ENCODE data around the gene KIRREL3. TPM values are rescaled to one million over a fixed set of nuclear protein-coding genes. Genes with fewer than 3 reads are reported as not detected.

The KIRREL3 gene
- total RNA-seq, 2 experiments from 2014 or later, result not detected

DNA sequence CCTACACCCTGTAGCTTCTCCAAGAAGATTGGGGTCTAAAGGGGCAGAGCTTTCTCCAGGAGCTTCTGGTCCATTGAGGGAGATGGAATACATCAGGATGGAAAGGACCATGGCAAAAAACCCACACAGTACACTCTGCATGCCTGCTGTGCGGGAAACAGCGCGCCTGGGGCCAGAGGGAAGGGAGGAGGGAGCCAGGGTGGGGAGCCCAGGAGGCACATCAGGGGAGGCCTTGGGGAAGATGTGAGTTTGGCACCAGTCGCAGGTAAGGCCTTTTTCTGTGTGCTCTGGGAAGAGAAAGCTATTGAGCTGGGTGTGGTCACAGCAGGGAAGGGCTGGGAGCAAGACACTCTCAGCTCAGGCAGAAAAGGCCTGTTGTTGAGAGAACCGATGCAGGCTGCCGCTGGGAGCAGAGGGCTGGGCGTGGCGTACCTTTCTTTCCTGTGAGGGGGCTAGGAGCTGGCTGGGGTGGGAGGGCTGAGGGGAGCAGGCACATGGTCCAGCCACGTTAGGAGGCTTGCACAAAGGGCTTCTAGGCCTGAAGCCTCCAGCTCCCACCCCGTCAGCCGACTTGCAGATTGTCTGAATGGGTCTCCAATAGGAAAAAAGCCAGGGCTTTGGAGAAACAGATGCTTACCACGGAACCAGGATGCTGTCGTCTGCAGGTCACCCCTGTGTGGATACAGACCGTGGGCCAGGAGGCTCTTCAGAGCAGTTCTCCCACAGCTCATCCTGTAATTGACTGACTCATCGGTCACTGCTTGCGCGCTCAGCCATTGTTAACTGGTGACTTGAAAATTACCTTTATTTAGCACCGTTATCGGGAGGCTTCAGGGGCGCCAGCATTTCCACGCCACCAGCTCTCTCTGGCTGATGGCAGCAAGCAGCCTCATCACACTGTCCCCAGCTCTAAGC, 407.8 kb downstream of the KIRREL3 start:
- Mint-ChIP-seq H3K27me3 (ENCODE audit: low read depth) (no peaks in the 10 kb centered on the region), H3K27ac (no peak overlapping the region), H3K4me3 (no peak overlapping the region), H3K36me3 (ENCODE audit: low read depth) (no peaks in the 10 kb centered on the region), H3K4me1 (ENCODE audit: low read depth) (no peaks in the 10 kb centered on the region), H3K9me3 (ENCODE audit: insufficient read depth) (no peaks in the 10 kb centered on the region)
- POLR2A ChIA-PET, result interaction anchor here (0.7 kb wide), 1 partner anchor 819 kb away, joined by 3 read pairs; no protein-coding TSS in a partner anchor
- ATAC-seq, result no peak
- DNase-seq, result no peak
- CTCF ChIA-PET, result no interaction called here

DNA sequence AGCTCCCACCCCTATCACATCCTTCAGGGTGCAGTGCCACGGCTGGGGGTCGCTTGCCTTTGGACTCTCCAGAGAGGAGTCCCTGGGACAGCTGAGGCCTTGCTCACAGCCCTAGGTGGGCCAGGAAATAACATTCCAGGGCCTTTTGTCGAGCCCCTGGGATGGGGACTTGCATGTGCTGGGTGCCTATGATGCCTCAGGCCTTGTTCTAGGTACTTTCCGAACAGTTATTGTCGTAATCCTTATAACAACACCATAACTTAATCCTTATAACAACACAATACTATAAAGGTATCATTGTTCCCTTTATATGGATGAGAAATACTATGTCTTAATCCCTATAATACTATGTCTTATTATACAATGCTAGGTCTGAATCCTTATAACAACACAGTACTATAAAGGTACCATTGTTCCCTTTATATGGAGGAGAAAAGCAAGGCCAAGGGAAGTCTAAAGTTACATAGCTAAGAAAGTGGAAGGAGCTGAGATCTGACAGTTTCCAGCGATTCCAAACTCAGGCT, 408.5 kb downstream of the KIRREL3 start:
- no peaks in the 10 kb centered on the region for H3K9me3 Mint-ChIP-seq (ENCODE audit: insufficient read depth)
- no peak for DNase-seq
- ChIA-PET CTCF (no interaction called here), POLR2A (interaction anchor here (0.7 kb wide), 1 partner anchor 819 kb away, joined by 3 read pairs; no protein-coding TSS in a partner anchor)
- no peaks in the 10 kb centered on the region for H3K36me3 Mint-ChIP-seq (ENCODE audit: low read depth)
- no peaks in the 10 kb centered on the region for H3K27me3 Mint-ChIP-seq (ENCODE audit: low read depth)
- no peak overlapping the region for H3K4me3 Mint-ChIP-seq
- no peaks in the 10 kb centered on the region for H3K4me1 Mint-ChIP-seq (ENCODE audit: low read depth)
- no peak overlapping the region for H3K27ac Mint-ChIP-seq
- ATAC-seq, result no peak

DNA sequence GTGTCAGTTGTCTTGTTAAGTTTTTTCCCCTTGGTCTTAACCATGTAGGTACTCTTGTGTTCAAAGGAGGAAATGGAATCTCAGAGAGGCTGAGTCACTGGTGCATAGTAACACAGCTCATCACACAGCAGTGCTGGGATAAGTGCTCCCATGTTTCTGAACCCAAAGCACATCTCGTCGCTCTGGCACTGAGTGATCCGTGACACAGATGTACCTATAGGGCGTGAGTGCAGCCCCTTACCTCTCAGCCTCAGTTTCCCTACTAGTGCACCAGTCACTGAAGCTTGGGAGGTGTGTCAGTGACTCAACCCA, 411.1 kb downstream of the KIRREL3 start:
- Mint-ChIP-seq H3K27me3 (ENCODE audit: low read depth) (no peaks in the 10 kb centered on the region), H3K36me3 (ENCODE audit: low read depth) (no peaks in the 10 kb centered on the region), H3K27ac (no peak overlapping the region), H3K9me3 (ENCODE audit: insufficient read depth) (no peaks in the 10 kb centered on the region), H3K4me3 (no peak overlapping the region), H3K4me1 (ENCODE audit: low read depth) (no peaks in the 10 kb centered on the region)
- DNase-seq, result no peak
- ChIA-PET POLR2A (no interaction called here), CTCF (interaction anchor here (0.9 kb wide), 1 partner anchor 18 kb away, joined by 3 read pairs; no protein-coding TSS in a partner anchor)
- no peak for ATAC-seq

DNA sequence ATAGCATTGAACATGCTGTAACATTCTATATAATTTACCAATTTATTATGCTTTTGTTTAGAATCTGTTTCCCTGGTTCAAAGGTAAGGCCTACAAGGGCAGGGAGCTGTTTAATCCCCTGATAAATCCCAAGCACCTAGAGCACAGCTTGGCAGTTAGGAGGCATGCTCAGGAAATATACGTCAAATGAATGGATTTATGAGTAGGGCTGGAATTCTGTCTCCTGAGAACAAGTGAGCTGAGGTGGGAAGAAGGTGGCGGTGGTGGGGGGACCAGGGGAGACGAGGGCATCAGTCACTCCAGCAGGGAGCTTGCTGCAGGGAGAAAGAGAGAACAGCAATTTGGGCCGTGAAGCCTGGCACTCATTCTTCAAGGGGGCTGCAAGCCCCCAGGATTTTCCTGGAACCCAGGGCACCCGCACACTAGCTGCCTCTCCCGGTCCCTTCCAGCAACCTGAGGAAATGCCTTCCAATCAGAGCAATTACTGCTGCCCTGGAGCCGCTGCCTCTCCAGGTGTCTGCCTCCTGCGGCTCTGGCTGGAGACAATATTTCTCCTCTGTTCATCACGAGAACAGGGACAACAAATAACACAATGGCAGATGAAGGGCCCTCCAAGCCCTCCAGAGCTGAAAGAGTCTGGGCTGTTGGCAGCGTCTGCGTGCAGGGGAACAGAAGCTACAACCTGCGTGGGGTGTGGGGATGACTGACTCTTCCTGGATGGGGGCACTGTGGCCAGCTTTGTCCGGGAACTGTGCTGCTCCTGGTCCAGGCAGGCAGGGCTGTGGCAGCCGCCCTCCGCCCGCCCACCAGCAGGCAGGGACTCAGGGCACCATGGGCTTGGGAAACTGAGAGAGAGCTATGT, 411.7 kb downstream of the KIRREL3 start:
- Mint-ChIP-seq H3K4me3 (no peak overlapping the region), H3K4me1 (ENCODE audit: low read depth) (no peaks in the 10 kb centered on the region), H3K27me3 (ENCODE audit: low read depth) (no peaks in the 10 kb centered on the region), H3K9me3 (ENCODE audit: insufficient read depth) (no peaks in the 10 kb centered on the region), H3K36me3 (ENCODE audit: low read depth) (no peaks in the 10 kb centered on the region), H3K27ac (no peak overlapping the region)
- POLR2A ChIA-PET, result no interaction called here
- DNase-seq (no peak), ATAC-seq (no peak)
- CTCF ChIA-PET, result no interaction called here

DNA sequence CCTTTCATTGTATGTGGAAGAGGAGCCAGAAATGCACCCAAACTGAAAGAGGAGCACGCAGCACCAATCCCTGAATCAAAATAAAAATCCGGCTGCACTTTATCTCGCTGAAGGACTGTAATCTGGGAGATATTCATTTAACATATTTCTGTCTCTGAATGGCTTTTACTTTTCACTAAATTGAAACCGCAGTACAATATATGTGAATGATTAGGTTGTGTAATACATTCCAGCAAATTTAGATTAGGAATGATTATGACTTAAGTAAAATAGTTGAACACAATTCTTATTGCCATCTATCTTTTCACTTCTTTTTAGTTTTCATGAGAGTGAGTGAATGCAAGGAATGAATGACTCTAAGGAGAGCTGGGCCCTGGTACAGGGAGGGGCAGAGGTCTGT, 413.0 kb downstream of the KIRREL3 start:
- DNase-seq, result no peak
- Mint-ChIP-seq H3K36me3 (ENCODE audit: low read depth) (no peaks in the 10 kb centered on the region), H3K27ac (no peak overlapping the region), H3K4me3 (no peak overlapping the region), H3K27me3 (ENCODE audit: low read depth) (no peaks in the 10 kb centered on the region), H3K4me1 (ENCODE audit: low read depth) (no peaks in the 10 kb centered on the region), H3K9me3 (ENCODE audit: insufficient read depth) (no peaks in the 10 kb centered on the region)
- no peak for ATAC-seq
- ChIA-PET POLR2A (interaction anchor here (0.6 kb wide), 1 partner anchor 51 kb away, joined by 4 read pairs; no protein-coding TSS in a partner anchor), CTCF (no interaction called here)

DNA sequence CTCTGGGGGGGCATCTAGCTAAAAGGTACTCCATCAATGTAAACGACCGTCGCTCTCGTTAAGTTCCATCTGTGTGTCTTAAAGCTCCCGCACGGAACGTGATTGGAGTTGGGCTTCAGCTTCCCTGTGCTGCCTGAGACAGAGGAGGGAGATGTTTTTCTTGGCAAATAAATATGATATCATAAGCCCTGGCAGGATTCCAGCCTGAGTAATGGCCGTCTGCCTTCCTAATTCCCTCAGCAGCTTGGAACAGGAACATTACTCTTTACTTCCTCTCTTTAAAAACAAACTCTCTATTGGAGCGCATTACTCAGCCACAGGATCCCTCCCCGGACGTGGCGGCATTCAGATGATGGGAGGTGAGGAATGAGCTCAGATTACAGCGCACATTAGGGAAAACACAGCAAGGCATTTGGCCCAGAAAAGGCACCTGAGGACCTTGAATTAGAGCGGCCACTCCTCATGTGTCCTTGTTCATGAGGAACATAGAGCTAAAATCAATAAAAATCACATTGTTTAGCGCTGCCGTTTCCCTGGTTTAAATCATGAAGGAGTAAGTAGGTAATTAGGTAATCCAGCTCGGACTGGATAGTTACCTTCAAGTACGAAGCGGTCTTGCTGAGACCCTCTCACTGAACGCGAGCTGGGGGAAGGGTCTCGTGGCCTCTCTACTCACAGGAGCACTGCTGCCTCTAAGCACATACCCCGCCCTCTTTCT, 414.6 kb downstream of the KIRREL3 start:
- H3K36me3 Mint-ChIP-seq (ENCODE audit: low read depth), result no peaks in the 10 kb centered on the region
- ATAC-seq, result no peak
- H3K27ac Mint-ChIP-seq, result no peak overlapping the region
- H3K9me3 Mint-ChIP-seq (ENCODE audit: insufficient read depth), result no peaks in the 10 kb centered on the region
- ChIA-PET CTCF (no interaction called here), POLR2A (no interaction called here)
- no peak for DNase-seq
- no peaks in the 10 kb centered on the region for H3K4me1 Mint-ChIP-seq (ENCODE audit: low read depth)
- no peak overlapping the region for H3K4me3 Mint-ChIP-seq
- H3K27me3 Mint-ChIP-seq (ENCODE audit: low read depth), result no peaks in the 10 kb centered on the region

DNA sequence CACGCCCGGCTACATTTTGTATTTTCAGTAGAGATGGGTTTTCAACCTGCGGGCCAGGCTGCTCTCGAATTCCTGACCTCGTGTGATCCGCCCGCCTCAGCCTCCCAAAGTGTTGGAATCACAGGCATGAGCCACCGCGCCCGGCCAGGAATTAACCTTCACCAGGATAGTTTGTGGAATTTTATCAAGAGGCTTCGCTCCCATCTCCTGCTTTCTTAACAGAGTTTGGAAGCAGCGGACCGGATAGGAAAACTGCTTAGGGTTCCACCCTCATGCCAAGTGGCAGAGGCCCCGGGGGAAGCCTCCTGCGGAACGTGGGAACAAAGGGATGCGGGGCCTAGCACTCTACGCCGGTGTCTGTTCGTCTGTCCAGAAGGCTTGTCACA, 415.2 kb downstream of the KIRREL3 start:
- Mint-ChIP-seq H3K9me3 (ENCODE audit: insufficient read depth) (no peaks in the 10 kb centered on the region), H3K36me3 (ENCODE audit: low read depth) (no peaks in the 10 kb centered on the region), H3K27me3 (ENCODE audit: low read depth) (no peaks in the 10 kb centered on the region), H3K4me3 (no peak overlapping the region), H3K27ac (no peak overlapping the region), H3K4me1 (ENCODE audit: low read depth) (no peaks in the 10 kb centered on the region)
- CTCF ChIA-PET, result no interaction called here
- POLR2A ChIA-PET, result no interaction called here
- no peak for DNase-seq
- no peak for ATAC-seq

DNA sequence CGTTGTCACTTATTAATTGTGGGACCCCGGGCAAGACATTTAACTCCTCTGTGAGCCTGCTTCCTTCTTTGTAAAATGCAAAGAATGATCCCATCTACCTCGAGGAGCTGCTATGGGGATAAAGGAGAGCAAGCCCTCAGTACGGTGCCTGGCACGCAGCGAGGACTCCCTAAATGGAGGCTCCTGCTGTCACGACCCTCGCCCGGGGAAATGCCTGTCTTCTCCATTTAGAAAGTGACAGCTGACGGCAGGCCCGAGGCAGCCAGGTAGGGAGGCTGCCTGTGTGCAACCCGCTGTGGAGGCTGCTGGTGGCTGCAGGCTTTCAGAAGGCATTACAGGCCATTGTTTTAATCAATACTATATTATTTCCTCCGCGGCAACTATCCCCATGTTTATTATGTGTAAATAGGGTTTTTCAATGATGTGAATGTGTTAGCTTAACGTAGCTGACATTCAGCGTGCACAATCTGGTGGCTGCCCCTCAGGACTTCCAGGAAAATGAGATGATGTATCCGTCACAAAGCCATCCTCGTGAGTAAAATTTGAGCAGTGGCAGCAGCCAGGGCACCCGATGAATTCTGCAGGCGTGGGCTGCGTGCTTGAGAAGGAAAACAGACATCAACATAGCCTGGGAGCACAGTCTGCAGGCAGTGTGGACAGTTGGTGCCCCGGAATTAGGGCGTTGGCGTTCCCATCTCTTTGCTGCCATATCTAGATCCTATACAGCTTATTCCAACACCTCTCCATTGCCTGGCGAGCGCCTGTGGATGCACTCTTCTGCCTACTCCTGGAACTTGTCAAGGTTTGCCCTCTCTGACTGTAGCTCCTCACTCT, 416.8 kb downstream of the KIRREL3 start:
- ChIA-PET POLR2A (no interaction called here), CTCF (no interaction called here)

DNA sequence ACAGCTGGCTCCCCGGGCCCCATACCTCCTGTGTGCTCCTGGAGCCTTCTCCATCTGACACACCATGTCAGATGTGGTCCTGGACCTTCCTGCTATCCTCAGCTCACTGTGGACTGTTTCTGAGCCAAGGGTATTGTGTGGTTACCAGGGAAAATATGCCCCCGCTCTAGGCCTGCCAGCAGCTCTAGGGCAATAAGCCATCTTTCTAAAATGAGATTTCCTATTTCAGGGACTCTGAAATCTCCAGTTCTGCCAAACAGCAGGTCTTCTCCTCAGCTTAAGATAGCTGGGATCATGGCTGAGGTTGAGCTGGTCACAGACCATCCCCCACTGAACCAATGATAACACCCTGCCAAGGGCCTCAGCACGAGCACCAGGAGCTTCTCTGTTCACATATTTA, 417.5 kb downstream of the KIRREL3 start:
- ChIA-PET CTCF (no interaction called here), POLR2A (no interaction called here)
- DNase-seq, result no peak
- no peaks in the 10 kb centered on the region for H3K4me1 Mint-ChIP-seq (ENCODE audit: low read depth)
- no peaks in the 10 kb centered on the region for H3K27me3 Mint-ChIP-seq (ENCODE audit: low read depth)
- no peak overlapping the region for H3K27ac Mint-ChIP-seq
- H3K36me3 Mint-ChIP-seq (ENCODE audit: low read depth), result no peaks in the 10 kb centered on the region
- no peaks in the 10 kb centered on the region for H3K9me3 Mint-ChIP-seq (ENCODE audit: insufficient read depth)
- no peak overlapping the region for H3K4me3 Mint-ChIP-seq
- ATAC-seq, result no peak

More for the DNA sequence above, 416.8 kb downstream of the KIRREL3 start:
- Mint-ChIP-seq H3K9me3 (ENCODE audit: insufficient read depth) (no peaks in the 10 kb centered on the region), H3K4me3 (no peak overlapping the region), H3K4me1 (ENCODE audit: low read depth) (no peaks in the 10 kb centered on the region), H3K27ac (no peak overlapping the region), H3K27me3 (ENCODE audit: low read depth) (no peaks in the 10 kb centered on the region), H3K36me3 (ENCODE audit: low read depth) (no peaks in the 10 kb centered on the region)
- DNase-seq, result no peak
- no peak for ATAC-seq

DNA sequence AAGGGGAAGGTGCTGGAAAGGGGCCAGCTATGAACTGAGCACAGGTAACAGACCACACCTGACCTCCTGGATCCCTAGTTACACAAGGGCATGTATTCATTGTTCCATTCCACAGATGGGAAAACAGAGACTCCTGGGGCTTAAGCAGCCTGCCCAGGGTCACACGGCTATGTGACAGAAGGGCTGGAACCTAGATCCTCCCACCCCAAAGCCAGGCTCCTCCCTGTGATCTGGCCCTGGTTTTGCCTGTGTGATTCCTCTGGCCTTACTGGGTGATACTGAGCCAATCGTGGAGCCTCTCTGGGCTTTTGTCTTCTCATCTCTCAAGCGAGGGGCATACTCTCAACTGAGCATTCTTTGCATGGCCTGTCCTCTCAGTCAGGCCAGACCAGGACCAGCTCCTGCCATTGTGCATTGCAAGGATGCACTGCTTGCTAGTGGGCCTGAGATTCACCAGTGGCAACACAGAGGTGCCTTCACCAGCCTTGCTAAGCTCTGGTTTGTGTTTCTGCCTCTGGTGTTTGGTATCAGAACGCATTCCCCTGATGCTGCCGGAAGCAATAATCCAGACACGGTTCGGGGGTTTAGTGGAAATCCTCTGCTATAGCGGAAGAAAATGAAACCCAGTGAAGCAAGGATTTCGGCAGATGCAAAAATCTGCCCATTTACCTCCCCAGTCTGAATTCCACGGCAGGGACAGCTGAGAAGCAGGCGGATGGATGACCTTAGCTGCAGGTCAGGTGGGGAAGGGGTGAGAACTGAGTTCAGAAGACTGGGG, 418.5 kb downstream of the KIRREL3 start:
- no peak for ATAC-seq
- POLR2A ChIA-PET, result no interaction called here

DNA sequence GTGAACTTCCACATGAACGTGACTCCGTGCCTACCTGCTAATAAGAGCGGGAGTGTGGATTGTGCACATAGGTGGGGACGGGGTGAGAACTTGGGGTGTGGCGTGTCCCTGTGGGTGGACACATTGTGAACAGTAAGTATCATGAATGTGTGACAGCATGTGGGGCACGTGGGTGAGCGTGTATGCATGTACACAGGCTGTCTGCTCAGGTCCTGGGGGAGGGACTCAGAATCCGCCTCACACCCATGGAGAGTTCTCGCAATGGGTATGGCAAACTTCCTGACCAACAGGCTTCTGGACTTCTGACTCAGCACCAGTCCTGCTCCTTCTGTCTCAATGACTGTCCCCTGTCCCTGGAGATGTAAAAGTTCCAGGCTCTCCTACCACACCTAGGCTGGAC, 422.1 kb downstream of the KIRREL3 start:
- H3K36me3 Mint-ChIP-seq (ENCODE audit: low read depth), result no peaks in the 10 kb centered on the region
- ChIA-PET POLR2A (no interaction called here), CTCF (no interaction called here)
- H3K27ac Mint-ChIP-seq, result no peak overlapping the region
- no peak for ATAC-seq
- H3K9me3 Mint-ChIP-seq (ENCODE audit: insufficient read depth), result no peaks in the 10 kb centered on the region
- no peaks in the 10 kb centered on the region for H3K4me1 Mint-ChIP-seq (ENCODE audit: low read depth)
- no peak overlapping the region for H3K4me3 Mint-ChIP-seq
- H3K27me3 Mint-ChIP-seq (ENCODE audit: low read depth), result no peaks in the 10 kb centered on the region
- DNase-seq, result no peak

More for the DNA sequence above, 418.5 kb downstream of the KIRREL3 start:
- Mint-ChIP-seq H3K36me3 (ENCODE audit: low read depth) (no peaks in the 10 kb centered on the region), H3K9me3 (ENCODE audit: insufficient read depth) (no peaks in the 10 kb centered on the region), H3K27ac (no peak overlapping the region), H3K4me3 (no peak overlapping the region), H3K4me1 (ENCODE audit: low read depth) (no peaks in the 10 kb centered on the region), H3K27me3 (ENCODE audit: low read depth) (no peaks in the 10 kb centered on the region)
- CTCF ChIA-PET, result no interaction called here
- DNase-seq, result no peak

Data from activated CD8-positive, alpha-beta T cell treated with anti-CD3 and anti-CD28 coated beads, Interleukin-2, amount 10 ng/mL, durations not matched to agents 7 days and 5 days (primary cell).